DND-41 (cell line): ENCODE measurements around the gene ABCA2.

ENCODE experiments used
- EZH2 ChIP-seq: IDR thresholded peaks from 3 replicates; pipeline ENCODE4 v1.6.1; 2012; ENCODE audit warnings: borderline replicate concordance, low read depth, mild to moderate bottlenecking, moderate library complexity, low read length, inconsistent platforms; ENCODE audit not compliant: severe bottlenecking
- TF ChIP-seq, protein P1 (sequence below): IDR thresholded peaks from 2 replicates; pipeline ENCODE4 v1.5.1; 2012; ENCODE audit warnings: borderline replicate concordance, low read length, moderate library complexity, mild to moderate bottlenecking; ENCODE audit not compliant: poor library complexity, severe bottlenecking; ENCODE audit errors: extremely low read depth

DNA sequence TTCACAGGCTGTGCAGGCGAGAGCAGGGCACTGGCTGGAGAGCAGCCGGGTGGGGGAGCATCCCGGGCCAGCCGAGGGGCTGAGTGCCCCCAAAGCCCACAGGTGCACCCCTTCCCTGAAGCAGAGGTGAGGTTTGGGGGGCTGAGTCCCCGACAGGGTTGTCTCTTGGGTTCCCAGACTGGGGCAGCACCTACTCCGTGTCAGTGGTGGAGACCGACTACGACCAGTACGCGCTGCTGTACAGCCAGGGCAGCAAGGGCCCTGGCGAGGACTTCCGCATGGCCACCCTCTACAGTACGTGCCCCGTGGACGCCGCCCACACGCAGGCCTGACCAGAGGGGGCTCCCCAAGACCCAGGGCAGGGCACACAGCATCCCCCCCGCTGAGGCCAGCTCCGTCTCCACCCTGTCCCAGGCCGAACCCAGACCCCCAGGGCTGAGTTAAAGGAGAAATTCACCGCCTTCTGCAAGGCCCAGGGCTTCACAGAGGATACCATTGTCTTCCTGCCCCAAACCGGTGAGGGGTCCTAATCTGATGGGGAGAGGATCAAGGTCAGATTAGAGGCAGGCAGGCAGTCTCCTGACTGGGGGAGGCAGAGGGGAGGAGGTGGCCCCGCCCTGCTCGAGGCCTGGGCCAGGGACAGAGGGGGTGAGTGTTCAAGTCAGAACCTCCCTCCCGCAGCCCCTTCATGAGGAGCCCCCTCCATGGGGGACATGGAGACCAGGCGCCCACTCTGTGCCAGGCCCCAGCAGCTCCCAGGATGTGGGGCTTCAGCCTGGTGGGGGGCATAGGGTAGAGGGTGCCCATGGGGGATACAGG is 48.1 kb downstream of the ABCA2 start:
- TF ChIP-seq, protein P1, sequence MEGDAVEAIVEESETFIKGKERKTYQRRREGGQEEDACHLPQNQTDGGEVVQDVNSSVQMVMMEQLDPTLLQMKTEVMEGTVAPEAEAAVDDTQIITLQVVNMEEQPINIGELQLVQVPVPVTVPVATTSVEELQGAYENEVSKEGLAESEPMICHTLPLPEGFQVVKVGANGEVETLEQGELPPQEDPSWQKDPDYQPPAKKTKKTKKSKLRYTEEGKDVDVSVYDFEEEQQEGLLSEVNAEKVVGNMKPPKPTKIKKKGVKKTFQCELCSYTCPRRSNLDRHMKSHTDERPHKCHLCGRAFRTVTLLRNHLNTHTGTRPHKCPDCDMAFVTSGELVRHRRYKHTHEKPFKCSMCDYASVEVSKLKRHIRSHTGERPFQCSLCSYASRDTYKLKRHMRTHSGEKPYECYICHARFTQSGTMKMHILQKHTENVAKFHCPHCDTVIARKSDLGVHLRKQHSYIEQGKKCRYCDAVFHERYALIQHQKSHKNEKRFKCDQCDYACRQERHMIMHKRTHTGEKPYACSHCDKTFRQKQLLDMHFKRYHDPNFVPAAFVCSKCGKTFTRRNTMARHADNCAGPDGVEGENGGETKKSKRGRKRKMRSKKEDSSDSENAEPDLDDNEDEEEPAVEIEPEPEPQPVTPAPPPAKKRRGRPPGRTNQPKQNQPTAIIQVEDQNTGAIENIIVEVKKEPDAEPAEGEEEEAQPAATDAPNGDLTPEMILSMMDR: no peak
- TF ChIP-seq EZH2: no peak
